ENCODE measurements around the gene TRAPPC2L.

- TF ChIP-seq SPI1 (IDR thresholded peaks at IDR 0.05; ENCODE audit: low read depth, low read length) = no peak
- TF ChIP-seq POLR2A (IDR thresholded peaks at IDR 0.05; ENCODE audit: low read depth, low read length) = no peak
- TF ChIP-seq POLR2AphosphoS5 (IDR thresholded peaks at IDR 0.05; ENCODE audit: low read depth, low read length) = no peak
- TF ChIP-seq POU2F2 (IDR thresholded peaks at IDR 0.05; ENCODE audit: low read depth, low read length) = no peak
- TF ChIP-seq TAF1 (IDR thresholded peaks at IDR 0.05; ENCODE audit: low read depth, low read length) = no peak
- no peak for TF ChIP-seq PAX5 (IDR thresholded peaks at IDR 0.05; ENCODE audit: insufficient read depth, low read length, severe bottlenecking)
Measured at GRCh38 chr16:88882358-88883030, 25.6 kb downstream of the TRAPPC2L start.
